ENCODE results near the gene ZFPM1.

GRCh38 chr16:88577166-88577565 is 124.1 kb downstream of the ZFPM1 start:
- TF ChIP-seq, protein P1, sequence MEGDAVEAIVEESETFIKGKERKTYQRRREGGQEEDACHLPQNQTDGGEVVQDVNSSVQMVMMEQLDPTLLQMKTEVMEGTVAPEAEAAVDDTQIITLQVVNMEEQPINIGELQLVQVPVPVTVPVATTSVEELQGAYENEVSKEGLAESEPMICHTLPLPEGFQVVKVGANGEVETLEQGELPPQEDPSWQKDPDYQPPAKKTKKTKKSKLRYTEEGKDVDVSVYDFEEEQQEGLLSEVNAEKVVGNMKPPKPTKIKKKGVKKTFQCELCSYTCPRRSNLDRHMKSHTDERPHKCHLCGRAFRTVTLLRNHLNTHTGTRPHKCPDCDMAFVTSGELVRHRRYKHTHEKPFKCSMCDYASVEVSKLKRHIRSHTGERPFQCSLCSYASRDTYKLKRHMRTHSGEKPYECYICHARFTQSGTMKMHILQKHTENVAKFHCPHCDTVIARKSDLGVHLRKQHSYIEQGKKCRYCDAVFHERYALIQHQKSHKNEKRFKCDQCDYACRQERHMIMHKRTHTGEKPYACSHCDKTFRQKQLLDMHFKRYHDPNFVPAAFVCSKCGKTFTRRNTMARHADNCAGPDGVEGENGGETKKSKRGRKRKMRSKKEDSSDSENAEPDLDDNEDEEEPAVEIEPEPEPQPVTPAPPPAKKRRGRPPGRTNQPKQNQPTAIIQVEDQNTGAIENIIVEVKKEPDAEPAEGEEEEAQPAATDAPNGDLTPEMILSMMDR (IDR thresholded peaks at IDR 0.05 in 4 of 5, conservative IDR thresholded peaks at IDR 0.05 in 1 of 5): no peak
- TF ChIP-seq POLR2A (IDR thresholded peaks at IDR 0.05): no peak
